NCI-H2107 (cell line): ENCODE measurements around the gene NCKAP5L.
"Not testable (repeated sequence)": the region's sequence is repeated elsewhere in the genome, so short reads cannot be mapped to it uniquely, and the experiment has no call there.

ENCODE experiments used
- DNase-seq: peaks from one replicate; lab custom pipeline; 2025; lab: John Stamatoyannopoulos, UW

The NCKAP5L gene, protein sequence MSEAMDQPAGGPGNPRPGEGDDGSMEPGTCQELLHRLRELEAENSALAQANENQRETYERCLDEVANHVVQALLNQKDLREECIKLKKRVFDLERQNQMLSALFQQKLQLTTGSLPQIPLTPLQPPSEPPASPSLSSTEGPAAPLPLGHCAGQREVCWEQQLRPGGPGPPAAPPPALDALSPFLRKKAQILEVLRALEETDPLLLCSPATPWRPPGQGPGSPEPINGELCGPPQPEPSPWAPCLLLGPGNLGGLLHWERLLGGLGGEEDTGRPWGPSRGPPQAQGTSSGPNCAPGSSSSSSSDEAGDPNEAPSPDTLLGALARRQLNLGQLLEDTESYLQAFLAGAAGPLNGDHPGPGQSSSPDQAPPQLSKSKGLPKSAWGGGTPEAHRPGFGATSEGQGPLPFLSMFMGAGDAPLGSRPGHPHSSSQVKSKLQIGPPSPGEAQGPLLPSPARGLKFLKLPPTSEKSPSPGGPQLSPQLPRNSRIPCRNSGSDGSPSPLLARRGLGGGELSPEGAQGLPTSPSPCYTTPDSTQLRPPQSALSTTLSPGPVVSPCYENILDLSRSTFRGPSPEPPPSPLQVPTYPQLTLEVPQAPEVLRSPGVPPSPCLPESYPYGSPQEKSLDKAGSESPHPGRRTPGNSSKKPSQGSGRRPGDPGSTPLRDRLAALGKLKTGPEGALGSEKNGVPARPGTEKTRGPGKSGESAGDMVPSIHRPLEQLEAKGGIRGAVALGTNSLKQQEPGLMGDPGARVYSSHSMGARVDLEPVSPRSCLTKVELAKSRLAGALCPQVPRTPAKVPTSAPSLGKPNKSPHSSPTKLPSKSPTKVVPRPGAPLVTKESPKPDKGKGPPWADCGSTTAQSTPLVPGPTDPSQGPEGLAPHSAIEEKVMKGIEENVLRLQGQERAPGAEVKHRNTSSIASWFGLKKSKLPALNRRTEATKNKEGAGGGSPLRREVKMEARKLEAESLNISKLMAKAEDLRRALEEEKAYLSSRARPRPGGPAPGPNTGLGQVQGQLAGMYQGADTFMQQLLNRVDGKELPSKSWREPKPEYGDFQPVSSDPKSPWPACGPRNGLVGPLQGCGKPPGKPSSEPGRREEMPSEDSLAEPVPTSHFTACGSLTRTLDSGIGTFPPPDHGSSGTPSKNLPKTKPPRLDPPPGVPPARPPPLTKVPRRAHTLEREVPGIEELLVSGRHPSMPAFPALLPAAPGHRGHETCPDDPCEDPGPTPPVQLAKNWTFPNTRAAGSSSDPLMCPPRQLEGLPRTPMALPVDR (N-terminal part only)

DNA sequence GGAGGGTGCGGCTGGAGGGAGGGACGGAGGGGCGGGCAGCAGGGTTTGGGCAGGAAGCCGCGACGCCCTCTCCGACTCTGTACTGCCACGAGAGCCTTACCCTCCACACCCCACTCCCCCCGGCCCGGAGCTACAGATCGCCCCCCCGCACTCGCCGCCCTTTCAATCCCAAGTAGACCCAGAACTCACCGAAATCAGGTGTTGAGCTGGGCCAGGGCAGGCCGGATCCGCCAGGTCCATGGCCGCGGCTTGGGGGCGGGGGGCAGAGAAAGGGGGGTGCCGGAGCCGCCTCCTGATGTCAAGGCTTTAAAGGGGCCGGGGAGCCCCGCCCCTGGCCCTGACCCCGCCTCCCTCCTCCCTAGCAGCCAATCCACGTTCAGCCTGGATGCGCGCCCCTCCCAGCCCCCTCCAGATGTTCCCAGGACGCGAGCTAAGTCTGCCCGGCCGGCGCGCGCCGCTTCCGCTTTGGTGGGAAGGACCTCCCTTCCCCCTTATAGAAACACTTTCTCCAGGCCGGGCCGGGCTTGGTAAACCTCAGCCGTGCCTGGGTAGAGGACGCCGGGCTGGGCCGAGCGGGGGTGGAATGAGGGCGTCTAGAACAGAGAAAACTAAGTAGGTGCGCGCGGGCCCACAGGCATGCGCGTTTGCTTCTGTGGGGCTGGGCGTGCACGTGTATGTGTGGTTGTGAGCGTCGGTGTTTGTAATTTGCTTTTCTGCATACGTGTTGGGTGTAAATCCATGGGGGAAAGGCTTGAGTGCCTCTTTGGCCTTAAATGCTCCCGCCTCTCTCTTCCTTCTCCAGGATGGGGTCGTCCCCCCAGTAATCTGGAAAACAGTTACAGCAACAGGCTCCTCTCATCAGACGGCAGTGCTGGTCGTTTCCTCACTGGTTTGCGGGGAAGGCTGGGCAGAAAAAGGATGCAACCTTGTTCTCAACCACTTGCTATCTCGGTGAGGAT is at the start of gene NCKAP5L:
TSS of gene NCKAP5L (minus strand) at position 281 of the 959 bp plus-strand sequence. CDS start 24,369 bp downstream, outside the sequence.
- DNase-seq: peak; percentile 90

DNA sequence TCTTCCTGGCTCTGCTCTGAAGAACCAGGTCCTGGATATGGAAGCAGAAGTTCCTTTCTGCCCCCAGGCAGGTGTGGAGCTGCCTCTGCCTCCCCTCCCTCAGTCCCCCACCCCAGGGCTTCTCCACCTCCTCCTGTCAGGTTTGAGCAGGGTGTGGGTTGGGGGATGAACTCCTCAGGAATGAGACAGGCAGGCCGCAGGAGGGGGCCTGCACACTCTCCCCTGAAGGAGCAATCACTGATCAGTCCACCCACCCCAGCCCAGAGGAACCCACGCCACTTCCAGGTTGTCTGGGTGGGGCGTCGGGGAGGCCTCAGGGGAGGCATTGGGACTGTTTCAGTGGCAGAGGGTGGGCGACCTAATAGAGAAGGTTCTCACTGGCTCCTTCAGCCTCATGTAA is 48.9 kb upstream of the NCKAP5L start:
- no peak for DNase-seq

DNA sequence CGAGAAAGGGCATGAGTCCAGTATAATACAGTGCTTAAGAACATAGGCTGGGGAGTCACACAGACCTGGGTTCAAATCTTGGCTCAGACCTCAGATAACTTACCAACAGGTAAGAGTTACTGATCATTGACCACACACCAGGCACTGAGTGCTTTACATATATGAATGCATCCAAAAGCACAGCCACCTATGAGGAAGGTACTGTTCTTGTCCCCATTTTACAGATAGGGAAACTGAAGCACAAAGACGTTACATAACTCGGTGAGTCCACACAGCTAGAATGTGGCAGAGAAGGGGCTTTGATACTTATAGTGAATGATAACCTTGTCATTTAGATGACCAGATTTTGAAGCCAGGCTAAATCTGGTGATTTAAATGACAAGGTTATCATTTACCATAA is 47.9 kb upstream of the NCKAP5L start:
- DNase-seq: no peak

DNA sequence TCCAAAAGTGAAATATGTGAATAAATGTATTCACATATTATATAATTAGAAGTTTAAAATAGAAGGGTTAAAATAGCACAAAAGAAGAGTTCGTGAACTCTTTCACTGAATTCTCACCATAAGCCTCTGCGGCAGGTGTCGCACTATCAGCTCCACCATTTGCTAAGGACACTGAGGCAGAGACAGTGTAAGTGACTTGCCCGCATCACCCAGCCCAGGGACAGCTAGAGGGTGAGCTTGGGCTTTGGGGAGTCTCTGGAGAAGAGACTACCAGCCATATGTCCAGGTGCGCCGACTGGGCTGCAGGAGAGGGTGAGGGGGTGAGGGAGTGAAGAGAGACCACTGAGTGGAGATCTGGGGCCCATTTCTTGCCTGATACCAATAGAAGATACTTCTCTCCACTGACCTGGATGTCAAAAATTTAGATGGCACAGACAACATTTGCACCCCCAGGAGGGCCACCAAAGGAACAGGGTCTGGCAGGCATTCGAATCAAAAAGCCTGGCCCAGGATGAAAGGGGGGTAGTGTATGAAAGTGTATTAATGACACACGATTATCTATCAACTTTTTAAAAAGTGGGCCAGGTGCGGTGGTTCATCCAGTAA is 47.0 kb upstream of the NCKAP5L start:
- no peak for DNase-seq

DNA sequence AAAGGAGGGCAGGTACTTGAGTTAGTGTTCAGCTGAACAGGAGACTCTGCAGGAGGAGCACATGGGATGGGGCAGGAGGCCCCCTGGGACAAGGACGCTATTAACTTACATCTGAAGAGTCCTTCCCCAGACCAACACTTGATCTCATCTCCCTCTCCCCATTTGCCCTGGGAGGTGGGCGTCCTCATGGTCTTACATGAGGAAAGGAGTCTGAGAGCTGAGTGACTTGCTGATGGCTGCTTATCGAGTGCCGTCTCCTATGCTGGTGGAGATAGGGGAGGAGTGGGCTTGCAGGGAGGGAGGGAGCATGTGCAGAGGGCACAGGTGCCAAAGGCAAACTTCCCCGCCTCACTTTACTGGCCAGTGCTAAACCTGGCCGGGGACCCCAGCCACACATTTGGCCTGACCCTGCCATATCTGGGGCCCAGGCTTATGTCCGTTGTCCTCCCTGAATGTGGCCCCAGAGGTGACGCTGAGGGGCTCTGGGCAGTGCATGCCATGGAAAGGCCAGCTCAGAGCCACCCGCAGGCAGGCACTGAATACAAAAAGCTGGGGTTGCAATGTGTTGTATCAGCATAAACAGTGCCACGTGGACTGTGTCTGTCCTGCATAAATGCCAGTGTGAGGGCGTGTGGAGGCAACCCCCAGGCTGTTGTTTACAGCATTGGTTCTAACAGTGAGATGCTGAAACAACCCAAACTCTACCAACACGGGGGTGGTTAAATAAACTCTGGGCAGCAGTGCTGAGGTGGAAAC is 46.1 kb upstream of the NCKAP5L start:
- no peak for DNase-seq

DNA sequence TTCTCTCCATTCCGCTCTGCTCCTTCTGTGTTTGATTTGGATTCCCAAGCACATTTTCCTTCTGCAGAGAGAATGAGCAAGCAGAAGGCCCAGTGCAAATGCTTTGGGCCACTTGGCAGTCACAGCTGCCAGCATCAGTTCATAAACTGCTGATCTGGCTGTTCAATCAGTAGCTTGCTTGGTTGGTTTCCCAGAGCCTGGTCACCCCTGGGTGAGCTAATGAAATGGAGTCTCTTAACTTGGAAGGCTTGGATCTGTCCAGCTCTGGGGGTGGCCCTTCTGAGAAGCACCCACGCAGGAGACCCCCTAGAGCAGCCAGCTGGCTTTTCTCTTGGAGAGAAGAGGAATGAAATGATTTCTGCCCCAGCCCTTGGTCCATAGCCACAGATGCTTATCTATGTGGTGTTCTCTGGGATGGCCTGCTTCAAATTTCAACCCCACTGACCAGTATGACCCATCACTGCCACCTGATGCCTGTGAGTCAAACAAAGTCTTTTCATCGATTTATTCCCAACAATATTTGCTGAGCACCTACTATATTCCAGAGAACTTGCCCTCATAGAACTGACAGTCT is 45.2 kb upstream of the NCKAP5L start:
- no peak for DNase-seq

DNA sequence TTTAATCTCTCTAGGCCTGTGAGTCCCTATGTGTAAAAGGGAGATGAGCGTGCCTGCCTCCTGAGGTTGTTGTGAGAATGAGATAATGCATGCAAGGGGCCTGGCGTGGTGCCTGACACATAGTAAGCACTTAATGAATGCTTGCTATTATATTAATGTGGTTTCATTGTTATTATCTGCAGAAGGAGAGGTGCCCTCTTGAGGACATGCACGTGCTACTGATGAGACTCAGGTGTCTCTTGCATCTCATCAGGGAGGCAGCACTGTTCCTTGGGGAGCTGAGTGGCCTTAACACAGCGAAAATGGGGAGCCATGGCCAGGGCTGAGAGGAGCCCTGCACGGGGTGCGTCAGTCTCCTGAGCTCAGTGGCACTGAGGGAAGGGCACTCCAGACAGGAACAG is 44.6 kb upstream of the NCKAP5L start:
- no peak for DNase-seq

DNA sequence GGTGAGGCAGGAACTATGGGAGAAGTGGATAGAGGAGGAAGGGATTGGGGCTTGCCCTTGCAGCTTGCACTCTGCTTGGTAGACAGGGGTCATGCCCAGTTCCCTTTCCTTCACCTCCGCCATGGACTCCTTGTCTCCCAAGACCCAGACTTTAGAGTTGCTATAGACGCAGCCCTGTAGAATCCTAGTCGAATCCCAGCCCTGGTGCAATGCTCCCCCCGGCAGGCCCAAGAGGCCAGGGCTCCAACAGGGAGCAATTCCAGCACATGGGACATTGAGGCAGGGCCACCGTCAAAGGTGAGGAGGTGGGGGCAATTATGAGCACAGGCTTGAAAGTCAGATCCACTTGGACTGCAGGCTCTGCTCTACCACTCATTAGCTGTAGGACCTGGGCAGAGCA is 44.2 kb upstream of the NCKAP5L start:
- no peak for DNase-seq

DNA sequence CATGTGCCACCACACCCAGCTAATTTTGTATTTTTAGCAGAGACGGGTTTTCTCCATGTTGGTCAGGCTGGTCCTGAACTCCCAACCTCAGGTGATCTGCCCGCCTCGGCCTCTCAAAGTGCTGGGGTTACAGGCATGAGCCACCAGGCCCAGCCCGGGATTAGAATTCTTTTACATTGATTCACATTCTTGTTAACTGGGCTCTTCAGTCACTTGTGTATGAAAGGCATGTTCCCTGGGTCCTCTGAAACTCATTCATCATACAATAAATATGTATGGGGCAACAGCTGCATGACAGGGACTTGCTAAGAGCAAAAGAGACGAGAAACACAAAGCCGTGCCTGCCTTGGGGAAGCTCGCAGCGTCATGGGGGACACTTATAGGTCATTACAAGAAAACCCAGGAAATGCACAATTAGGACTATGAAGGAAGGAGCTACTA is 43.6 kb upstream of the NCKAP5L start:
- DNase-seq: not testable (repeated sequence)

DNA sequence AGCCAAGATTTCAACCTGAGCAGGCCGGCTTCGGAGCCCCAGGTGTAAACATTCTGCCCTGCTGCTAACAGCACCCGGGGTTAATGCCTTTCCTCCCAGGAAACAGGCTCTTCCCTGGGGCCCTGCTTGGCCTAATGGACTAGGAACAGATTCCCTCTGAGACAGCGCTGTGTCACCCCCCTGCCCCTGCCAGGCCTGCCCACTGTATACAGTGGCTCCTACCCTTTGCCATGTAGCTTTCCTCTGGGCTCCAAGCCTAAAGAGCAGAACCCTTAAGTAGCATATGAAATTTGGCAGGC is 43.0 kb upstream of the NCKAP5L start:
- DNase-seq: no peak

DNA sequence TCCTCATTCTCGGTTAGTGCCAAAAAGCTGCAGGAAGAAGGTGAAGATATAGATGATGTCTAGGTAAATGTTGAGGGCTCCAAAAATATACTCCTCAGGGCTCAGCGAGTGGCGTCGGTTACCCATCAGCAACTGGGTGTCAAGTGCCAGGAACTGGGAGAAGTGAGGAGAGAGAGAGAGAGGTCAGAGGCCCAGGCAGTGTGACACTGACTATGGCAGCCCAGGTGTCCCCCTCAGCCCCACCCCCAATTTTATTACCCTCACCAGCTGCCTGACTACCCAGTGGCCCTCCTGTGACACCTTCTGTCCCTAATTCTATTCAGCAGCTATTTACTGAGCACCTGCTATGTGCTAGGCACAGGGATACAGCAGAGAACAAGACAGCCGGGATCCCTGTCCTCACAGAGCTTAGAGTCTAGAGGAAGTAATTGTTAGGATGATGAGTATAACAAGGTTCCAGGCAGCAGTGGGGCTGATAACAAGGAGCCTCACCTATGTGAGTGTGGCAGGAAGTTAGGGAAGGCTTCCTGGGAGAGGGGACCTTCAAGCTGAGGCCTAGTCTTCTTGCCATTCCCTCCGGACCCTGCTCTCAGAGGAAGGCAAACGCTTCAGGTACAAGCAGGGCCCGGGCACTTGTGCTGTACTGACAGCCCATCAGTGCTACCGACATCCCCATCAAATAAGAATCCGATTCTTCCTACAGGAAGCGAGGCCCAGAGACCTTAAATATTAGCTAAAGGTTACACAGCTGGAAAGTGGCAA is 42.5 kb upstream of the NCKAP5L start:
- no peak for DNase-seq

DNA sequence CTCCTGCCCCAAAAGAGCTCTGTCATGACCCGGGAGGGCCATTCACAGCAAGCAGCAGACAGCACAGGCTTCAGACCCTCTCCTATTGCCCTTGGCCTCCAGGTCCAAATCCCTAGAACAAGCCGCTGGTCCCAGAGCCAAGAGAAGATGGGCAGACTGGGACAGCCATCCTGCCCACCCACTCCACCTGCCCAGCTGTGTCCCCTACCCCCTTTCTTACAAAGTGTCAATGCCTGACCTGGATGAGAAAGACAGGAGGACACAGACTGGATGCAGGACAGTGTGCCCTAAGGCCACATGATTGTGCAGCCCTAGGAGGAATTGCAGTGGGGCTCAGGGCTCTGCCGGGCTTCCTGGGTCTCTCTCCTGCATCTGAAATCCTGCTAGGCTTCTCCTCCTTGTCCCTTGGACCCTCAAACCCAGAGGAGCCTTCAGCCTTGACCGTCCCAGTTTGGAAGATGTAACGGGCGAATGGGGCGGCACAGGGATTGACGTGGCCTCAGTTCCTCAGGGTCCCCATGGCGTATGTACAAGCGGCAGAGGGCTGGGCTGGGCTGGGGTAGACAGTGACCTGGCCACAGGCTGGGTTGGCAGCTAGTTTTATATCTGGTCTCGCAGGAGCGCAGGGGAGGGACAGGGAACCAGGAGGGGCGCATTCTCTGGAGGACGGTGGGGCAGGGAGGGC is 41.7 kb upstream of the NCKAP5L start:
- DNase-seq: no peak

DNA sequence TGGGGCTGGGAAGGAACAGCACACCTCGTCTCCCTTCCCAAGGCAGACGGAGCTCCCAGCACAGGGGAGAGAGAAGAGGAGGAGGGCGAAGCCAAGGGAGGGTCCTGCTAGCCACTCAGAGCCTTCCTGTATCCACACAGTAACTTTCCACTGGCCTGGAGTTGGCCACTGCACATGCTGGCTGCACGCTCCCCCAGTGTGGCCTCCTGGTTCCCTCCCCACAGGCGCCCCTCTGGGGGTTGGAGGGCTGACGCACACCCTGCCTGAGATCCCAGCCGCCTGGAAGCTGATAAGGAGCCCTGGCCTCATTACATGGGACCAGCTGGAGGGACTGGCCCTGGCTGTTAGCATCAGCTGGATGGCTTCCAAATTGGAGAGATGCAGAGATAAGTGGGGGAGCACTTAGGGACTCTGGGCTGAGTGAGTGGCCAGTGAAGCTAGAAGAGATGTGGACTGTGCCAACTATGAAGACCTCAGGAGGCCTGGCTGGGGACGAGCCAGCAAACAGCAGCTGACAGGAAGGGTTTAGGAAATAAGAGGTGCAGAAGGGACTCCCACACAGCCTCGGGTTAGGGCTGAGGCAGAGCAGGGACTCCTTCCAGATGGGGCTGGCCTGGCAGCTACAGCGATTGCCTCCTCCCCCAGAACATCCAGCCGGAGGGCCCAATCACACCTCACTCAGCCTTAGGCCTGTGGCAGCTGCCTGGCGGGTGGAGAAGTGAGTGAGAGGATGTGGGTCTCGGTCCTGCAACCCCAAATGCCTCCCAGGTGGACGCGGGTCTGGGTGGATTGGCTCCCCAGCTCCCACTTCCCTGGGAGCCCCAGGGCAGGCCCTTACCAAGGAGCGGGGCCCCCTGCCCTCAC is 41.0 kb upstream of the NCKAP5L start:
- DNase-seq: peak; percentile 78

DNA sequence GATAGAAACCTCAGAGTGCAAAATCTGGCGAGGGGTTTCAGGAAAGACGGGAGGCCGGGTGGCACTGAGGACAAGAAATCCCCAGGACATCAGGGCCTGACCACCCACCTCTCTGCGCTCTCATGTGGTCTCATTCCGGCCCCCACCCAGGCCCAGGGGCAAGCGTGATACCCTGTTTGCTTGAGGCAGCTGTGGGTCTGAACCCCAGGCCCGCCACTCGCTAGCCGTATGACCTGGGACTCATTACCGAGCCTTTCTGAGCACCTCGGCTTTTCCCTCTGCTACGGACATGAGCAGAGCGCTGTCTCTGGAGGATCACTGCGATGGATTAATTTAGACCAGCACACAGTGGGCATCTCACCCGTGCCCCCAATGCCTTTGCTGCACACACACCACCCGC is 40.2 kb upstream of the NCKAP5L start:
- DNase-seq: no peak

DNA sequence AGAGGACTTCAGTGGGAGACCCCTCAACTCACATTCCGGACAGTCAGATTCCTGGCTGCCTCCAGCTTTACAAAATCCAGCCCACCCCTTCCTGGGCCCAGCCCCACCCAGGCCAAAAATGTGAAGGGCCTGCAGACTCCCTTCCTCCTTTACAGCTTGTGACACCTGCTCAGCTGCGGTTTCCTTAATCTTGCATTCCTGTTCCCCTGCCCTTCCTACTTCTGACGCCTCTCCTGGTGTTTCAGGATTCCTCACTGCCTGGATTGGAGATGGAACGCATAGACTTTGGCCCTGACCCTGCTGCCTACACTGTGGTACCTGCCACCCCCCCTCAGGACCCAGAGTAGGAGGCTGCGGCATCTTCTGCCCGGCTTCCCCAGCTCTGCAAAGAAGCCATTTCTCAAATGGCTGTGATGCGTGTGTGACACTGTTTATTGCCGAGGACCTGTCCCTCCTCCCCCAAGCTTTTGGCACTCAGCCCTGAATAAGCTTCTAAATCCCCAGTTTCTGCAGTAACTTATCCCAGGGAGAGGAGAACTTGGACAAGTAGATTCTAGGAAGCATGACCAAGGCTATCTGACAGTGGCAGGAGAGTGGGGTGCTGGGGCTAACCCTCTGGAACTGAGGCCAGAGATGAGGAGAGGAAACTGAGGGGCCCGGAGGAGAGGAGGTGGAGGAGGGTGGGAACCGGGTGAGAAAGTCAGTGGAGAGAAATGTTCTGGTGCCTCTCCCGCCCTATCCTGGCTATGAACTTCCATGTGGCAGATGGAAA is 39.5 kb upstream of the NCKAP5L start:
- no peak for DNase-seq

DNA sequence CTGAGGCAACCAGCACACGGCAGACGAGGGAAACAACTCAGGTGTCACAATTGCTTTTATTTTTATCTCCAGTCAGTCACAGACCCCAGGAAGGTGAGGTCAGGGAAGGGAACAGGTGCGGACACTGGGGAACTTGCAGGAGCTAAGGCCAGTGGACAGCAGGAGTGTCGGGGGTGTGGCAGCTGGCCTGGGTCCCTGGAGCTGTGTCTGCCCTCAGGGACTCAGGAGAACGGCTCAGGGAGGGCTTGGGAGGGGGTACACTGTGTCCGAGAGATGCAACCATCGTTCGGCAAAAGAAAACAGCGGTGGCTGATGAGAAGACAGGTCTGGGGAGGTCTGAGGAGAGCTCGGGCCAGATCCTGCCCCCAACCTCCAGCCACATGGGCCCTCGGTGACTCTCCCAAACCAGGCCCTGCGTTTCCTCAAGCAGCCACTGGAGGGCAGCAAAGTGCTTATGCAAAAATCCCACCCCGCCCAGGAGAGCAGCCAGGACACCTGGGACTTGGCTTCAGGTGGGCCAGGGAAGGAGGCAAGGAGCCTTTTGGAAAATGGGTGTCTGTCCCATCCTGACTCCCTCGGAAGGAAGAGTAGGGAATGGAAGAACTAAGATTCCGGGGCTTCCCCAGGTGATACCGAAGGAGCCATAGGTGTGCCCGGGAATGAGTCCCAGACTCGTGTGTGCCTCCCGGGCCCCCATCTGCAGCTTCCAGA is 38.8 kb upstream of the NCKAP5L start:
- DNase-seq: peak; percentile 44
